ENCODE measurements around the gene CREB5. TPM values are rescaled to one million over a fixed set of nuclear protein-coding genes. Genes with fewer than 3 reads are reported as not detected.

The CREB5 gene
- total RNA-seq, 1 experiment from 2014 or later: 0.49 TPM

- no peaks in the 10 kb centered on the region for H3K9me3 ChIP-seq (ENCODE audit: control insufficient read depth in 1 of 2, insufficient read depth in 1 of 2, low read depth in 1 of 2, low read length in 2 of 2)
- no peak for DNase-seq (ENCODE audit: low read depth, low spot score)
- intact Hi-C loops (cut with micrococcal nuclease): loop anchor here (10.0 kb wide), 1 partner anchor 1427 kb away; no protein-coding TSS in a partner anchor
- H3K9ac ChIP-seq (ENCODE audit: low read length): no peak overlapping the region
- no peak overlapping the region for H3K27ac ChIP-seq (ENCODE audit: low read depth, low read length)
- H4K20me1 ChIP-seq (ENCODE audit: insufficient read depth): no peaks in the 10 kb centered on the region
- no peak overlapping the region for H3K4me3 ChIP-seq (replicated peaks in 1 of 2; ENCODE audit: low read depth in 1 of 2, low read length in 2 of 2)
- BruUV-seq (replicated peaks): no TSS peak
- no peak for ATAC-seq
- H3K36me3 ChIP-seq (ENCODE audit: control insufficient read depth in 1 of 2, insufficient read depth in 2 of 2, low read length in 2 of 2): no peaks in the 10 kb centered on the region
- H3K9me2 ChIP-seq (ENCODE audit: insufficient read depth): no peaks in the 10 kb centered on the region
- no peaks in the 10 kb centered on the region for H3K27me3 ChIP-seq (ENCODE audit: insufficient read depth, low read length)
- no peaks in the 10 kb centered on the region for H3K79me2 ChIP-seq (ENCODE audit: insufficient read depth, low read length)
- ChIA-PET RAD21 (ENCODE audit: low non-redundant PET in 1 of 2, low total read pairs in 2 of 2, uncharacterized antibody in 2 of 2, unreplicated experiment in 2 of 2) (no interaction called here), POLR2A (no interaction called here), CTCF (no interaction called here)
- H2AFZ ChIP-seq (ENCODE audit: low read depth, low read length, poor library complexity, severe bottlenecking): no peak overlapping the region
- H3K4me2 ChIP-seq (ENCODE audit: low read length): no peak overlapping the region
- peaks cover 2 to 3% of the 10 kb centered on the region in 2 experiments; a peak in 2 of 4 replicates for H3K4me1 ChIP-seq (ENCODE audit: control insufficient read depth in 1 of 2, insufficient read depth in 2 of 2, low read length in 2 of 2)
- TF ChIP-seq ZNF274 (IDR thresholded peaks at IDR 0.05; ENCODE audit: low read depth, low read length): no peak
- no peak for TF ChIP-seq CTCF (IDR thresholded peaks at IDR 0.05 in 2 of 3, conservative IDR thresholded peaks at IDR 0.05 in 1 of 3; ENCODE audit: borderline replicate concordance in 1 of 3, insufficient read depth in 1 of 3, low read depth in 2 of 3, low read length in 2 of 3)
- TF ChIP-seq MAX (IDR thresholded peaks at IDR 0.05): no peak
- TF ChIP-seq YY1 (IDR thresholded peaks at IDR 0.05; ENCODE audit: extremely low read depth, insufficient replicate concordance, low read depth, low read length): no peak
- TF ChIP-seq EGR1 (IDR thresholded peaks at IDR 0.05; ENCODE audit: low read depth): no peak
- no peak for TF ChIP-seq REST (IDR thresholded peaks at IDR 0.05; ENCODE audit: low read depth)
- no peak for TF ChIP-seq SP1 (IDR thresholded peaks at IDR 0.05; ENCODE audit: low read depth)
- TF ChIP-seq ATF3 (IDR thresholded peaks at IDR 0.05): no peak
- no peak for TF ChIP-seq FOSL1 (IDR thresholded peaks at IDR 0.05; ENCODE audit: low read depth)
- TF ChIP-seq CBX3 (IDR thresholded peaks at IDR 0.05; ENCODE audit: low read depth): no peak
- TF ChIP-seq JUND (IDR thresholded peaks at IDR 0.05): no peak
- no peak for TF ChIP-seq TCF7L2 (IDR thresholded peaks at IDR 0.05; ENCODE audit: borderline replicate concordance, extremely low read depth, insufficient read depth, insufficient read length)
- TF ChIP-seq SRF (IDR thresholded peaks at IDR 0.05; ENCODE audit: low read depth): no peak
- no peak for TF ChIP-seq POLR2A (IDR thresholded peaks at IDR 0.05; ENCODE audit: borderline replicate concordance, extremely low read depth, insufficient read depth, insufficient read length)
- TF ChIP-seq POLR2AphosphoS5 (IDR thresholded peaks at IDR 0.05; ENCODE audit: low read depth, low read length): no peak
- TF ChIP-seq EZH2phosphoT487 (IDR thresholded peaks at IDR 0.05; ENCODE audit: borderline replicate concordance): no peak
- no peak for TF ChIP-seq RAD21 (IDR thresholded peaks at IDR 0.05; ENCODE audit: low read depth)
- no peak for TF ChIP-seq EZH2 (IDR thresholded peaks at IDR 0.05)
- TF ChIP-seq ZFX (IDR thresholded peaks at IDR 0.05): no peak
Measured at GRCh38 chr7:28621369-28621841, 209.1 kb downstream of the CREB5 start.
